NCI-H1092 treated with DMSO at 0.1 percent for 48 hours (cell line): Measurements from ENCODE around the gene CXCL14.

Source experiments
- DNase-seq: peaks from one replicate; lab custom pipeline; 2025; lab: John Stamatoyannopoulos, UW

CXCL14 gene

DNA sequence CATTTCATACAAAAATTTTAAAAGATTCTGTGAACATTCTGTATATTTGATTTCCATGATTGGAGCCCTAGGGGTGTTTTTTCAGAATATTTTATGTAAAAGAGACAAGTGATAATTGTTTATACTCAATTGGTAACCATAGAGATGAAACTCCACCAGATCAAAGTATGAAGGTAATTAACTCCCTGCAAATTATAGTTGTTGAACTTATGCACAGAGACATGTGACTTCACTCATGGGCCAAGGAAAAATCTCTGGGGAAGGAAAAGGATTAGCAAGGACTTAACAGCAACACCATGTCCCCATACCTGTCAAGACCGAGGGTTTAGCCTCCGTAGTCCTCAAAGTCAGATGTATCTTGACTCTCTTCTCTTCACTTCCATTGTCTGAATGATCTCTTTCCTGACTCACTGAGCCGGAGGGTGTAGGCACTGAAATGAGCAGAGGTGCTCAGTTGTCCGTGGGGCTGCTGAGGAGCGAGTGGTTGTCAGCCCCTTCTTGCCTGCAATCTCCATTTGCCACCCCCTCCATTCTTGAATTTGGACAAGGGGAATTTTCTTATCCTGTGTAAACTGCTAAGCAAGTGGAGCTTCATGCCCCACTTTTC is 17.5 kb upstream of the CXCL14 start:
- no peak for DNase-seq

DNA sequence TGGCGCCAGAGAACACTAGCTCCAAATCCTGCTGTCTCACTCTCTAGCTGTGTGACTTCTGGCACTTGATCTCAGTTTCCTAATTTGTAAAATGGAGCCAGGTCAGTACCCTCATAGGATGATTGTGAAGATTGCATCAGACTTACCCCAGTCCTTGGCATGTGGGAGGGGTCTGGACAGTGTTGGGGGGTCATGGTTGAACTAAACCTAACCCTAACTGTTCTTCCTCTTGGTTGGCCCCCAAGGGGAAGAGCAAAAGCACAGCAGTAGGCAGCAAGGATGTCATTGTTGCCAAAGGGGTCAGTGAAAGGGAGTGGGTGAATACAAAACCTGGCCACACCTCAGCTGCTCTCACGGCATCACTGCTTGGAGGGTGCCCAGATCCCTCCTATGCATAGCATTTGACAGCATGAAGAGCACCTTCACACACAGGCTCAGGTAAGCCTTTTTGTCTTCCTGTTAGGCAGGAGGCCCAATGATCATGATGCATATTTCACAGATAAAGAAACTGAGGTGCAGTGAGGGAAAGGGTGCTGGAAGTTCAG is 15.7 kb upstream of the CXCL14 start:
- no peak for DNase-seq

- DNase-seq: no peak
Measured at GRCh38 chr5:135593886-135594285, 15.1 kb upstream of the CXCL14 start.

- DNase-seq: no peak
Measured at GRCh38 chr5:135593141-135593540, 14.3 kb upstream of the CXCL14 start.

DNA sequence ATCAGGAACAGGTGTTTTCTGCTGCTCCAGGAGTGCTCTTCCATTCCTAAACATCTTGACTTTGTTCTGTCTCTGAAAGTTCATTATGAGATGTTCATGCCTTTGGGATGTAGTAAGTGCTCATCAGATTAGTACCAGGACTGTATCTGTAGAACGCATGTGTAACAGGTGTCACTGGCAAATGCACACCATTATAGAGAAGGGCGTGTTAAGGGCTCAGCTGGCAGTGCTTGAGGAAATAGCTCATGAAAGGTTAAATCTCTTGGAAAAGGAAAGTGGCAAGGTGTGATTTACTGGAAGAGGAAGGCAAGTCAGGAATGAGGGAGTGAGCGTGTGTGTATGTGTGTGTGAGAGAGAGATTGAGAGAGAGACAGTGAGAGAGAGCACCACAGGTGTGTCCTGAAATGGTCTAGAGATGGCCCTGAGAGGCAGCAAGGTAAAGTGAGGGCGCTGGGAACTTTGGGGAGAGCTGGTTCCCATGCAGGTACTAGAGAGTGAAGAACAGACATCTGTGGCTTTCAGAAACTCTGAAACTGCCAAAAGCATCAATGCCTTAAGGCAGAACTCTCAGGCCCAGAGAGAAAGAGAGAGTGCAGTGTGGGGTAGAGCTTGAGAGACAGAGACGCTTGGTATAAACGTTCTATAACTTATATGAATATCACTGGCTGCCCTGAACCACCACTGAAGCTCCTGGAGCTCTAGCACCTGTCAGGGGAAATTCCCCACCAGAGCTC is 13.7 kb upstream of the CXCL14 start:
- no peak for DNase-seq

GRCh38 chr5:135591277-135591676 is 12.5 kb upstream of the CXCL14 start:
- DNase-seq: no peak

DNA sequence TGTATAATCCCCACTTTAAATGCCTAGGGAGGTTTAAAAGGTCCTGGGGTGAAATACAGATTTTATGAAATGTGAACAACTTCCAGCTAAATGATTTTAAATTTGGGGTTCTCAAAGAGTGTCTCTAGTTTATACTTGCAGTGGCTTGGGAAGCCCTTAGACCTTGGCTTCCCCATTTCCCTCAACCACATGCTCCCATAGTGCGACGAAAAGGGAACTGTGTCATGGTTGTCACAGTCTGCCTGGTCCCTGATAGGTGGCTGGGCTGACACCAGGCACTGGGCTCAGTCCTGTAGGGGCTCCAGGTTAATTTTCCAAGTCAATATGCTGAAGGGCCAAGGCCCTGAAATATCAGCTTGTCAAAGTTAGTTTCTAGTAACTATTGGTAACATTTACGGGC is 10.4 kb upstream of the CXCL14 start:
- no peak for DNase-seq

- no peak for DNase-seq
Measured at GRCh38 chr5:135587721-135588663, 9.2 kb upstream of the CXCL14 start.

GRCh38 chr5:135584918-135585317 is 6.1 kb upstream of the CXCL14 start:
- no peak for DNase-seq

DNA sequence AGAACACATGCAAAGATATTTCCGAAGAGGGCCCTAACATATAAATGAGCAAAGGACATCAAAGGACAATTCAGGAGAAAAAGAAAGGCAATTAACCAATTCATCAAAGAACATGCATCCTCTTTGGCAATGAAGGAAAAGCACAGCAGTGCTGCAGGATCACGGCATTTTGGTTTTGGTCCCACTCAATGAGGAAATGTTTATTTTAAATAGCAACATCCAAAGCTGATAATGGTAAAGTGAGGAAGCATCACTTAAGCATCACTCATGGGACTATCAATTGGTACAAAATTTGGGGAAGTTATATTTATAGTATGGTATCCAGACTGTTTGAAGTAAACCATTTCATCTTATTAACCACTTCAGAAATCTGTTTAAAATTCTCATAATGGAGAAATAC is 5.5 kb upstream of the CXCL14 start:
- no peak for DNase-seq

DNA sequence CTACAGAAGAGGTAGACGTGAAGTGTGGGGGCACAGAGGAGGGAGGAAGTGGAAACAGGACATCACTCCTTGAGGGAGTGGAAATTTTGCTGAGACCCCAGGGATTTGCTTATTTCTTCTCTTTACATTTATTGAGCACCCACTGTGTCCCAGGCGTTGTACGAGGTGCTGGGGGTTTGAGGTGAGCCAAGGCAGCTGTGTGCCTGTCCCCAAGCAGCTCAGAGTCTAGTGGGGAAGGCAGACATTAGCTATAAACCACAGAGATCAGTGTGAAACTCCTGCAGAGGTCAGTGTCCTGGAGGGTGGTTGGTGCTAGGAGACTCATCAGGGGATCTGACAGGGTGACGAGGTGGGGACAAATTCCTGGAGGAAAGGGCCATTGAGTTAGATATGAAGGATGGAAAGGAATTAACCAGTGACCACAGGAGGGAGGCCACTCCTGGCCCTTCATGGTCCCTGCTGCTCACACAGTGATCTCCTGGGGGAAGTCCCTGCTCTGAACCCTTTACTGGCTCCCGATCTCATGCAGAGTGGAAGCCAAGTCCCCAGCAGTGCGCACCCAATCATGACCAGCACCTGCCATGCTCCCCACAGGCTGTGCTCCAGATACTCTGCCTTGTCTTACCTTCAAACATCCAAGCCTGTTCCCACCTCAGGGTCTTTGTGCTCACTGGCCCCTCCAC is 3.4 kb upstream of the CXCL14 start:
- DNase-seq: no peak

GRCh38 chr5:135578305-135578684 is 496 bp downstream of the CXCL14 start:
- no peak for DNase-seq

DNA sequence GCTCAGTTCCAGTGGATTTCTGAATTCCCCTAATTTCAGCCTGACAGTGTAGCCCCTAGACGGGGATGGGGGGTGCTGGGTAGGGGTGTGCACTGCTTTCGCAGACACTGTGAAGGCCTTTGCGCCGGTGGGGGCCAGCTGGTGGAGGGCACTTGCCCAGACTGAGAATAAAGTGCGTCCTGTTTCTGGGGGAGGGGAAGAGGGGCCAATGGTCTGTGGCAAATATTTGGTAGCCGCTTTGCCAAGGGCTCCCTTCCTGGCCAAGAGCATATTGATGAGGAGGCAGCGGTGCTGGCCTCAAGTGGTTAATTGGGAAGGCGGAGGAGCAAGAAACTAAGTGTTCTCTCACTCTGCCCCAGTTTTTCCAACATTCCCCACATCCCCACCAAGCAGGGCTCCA is 1.4 kb downstream of the CXCL14 start:
- DNase-seq: no peak

- DNase-seq: no peak
Measured at GRCh38 chr5:135576075-135576599, 2.7 kb downstream of the CXCL14 start.

- DNase-seq: no peak
Measured at GRCh38 chr5:135574493-135574892, 4.3 kb downstream of the CXCL14 start.

- no peak for DNase-seq
Measured at GRCh38 chr5:135571902-135572301, 6.9 kb downstream of the CXCL14 start.

DNA sequence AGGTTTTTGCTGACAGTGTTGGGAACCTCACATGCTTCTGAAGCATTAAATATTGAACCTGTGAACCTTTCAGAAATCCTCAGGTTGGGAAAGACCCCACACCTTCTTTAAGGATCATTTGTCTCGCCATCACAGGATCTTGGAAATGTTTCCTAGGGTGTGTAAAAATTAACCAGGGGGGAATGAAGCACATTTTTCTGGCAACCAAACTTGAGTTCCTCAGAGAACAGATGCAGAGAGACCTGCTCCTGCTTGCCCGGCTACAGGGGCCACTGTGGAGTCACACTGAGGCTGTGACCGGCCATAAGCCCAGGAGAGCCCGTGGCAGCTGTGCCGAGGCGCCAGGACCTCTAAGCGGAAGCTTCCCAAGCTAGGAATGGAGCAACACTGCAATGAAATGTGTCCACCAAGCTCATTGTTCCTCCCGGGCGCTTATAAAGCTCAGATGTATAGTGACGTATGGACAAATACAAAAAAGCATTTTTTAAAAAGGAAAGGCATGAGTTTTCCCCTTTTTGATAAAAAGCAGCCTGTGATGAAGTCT is 7.7 kb downstream of the CXCL14 start:
- no peak for DNase-seq

DNA sequence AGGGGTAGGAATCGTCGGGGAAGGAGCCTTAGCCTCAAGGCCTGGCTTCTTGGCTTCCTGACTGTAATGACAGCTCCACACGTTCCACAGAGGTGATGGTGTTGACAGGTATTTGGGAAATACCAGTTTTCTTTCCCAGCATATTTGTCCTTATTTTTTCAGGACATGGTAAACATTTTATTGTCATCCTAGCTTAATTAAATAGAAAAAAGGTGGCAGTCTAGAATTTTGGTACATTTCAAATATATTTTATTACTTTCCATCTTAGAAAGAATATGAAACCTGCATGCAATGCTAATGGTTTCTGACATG is 8.4 kb downstream of the CXCL14 start:
- no peak for DNase-seq

- DNase-seq: peak; percentile 10
Measured at GRCh38 chr5:135569755-135570452, 8.9 kb downstream of the CXCL14 start.

DNA sequence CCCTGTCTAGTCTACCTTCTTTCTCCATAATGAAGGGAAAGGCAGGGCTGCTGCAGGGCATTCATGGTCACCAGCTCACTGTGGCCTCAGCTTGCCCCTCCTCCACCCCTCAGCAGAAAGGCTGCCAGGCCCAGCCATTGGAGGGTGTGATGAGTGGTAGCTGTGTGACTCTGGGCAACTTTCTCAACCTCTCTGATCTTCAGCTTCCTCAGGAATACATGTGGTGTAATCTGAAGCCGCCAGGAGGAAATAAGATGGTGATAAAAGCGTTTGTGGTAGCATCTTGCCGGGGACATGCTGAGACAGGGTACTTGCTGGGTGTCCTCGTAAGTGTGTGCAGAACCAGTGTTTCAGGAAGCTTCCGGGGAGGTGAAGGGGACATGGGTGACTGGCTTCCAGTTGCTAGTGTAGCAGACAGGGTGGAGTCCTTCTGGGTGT is 9.8 kb downstream of the CXCL14 start:
- DNase-seq: no peak

GRCh38 chr5:135568246-135568645 is 10.5 kb downstream of the CXCL14 start:
- DNase-seq: no peak
